ENCODE data around the gene GRIK4.
"Not testable (repeated sequence)": the region's sequence is repeated elsewhere in the genome, so short reads cannot be mapped to it uniquely, and the experiment has no call there.

GRIK4 gene

GRCh38 chr11:120499088-120499487 lies 12.5 kb upstream of the GRIK4 start:
- no peak overlapping the region for H3K4me3 ChIP-seq (ENCODE audit: low read depth, low read length)
- no peak for DNase-seq (ENCODE audit: low read depth, low spot score)
- TF ChIP-seq CTCF (IDR thresholded peaks at IDR 0.05; ENCODE audit: low read depth, low read length): no peak
- in situ Hi-C loops (cut with HindIII; ENCODE audit: low sequenced_read_pairs): no loop called here

GRCh38 chr11:120499859-120500258 lies 11.7 kb upstream of the GRIK4 start:
- in situ Hi-C loops (cut with HindIII; ENCODE audit: low sequenced_read_pairs): no loop called here
- no peak for DNase-seq (ENCODE audit: low read depth, low spot score)
- no peak overlapping the region for H3K4me3 ChIP-seq (ENCODE audit: low read depth, low read length)
- no peak for TF ChIP-seq CTCF (IDR thresholded peaks at IDR 0.05; ENCODE audit: low read depth, low read length)

GRCh38 chr11:120500414-120501071 lies 11.0 kb upstream of the GRIK4 start:
- in situ Hi-C loops (cut with HindIII; ENCODE audit: low sequenced_read_pairs): no loop called here
- H3K4me3 ChIP-seq (ENCODE audit: low read depth, low read length): no peak overlapping the region
- no peak for DNase-seq (ENCODE audit: low read depth, low spot score)
- TF ChIP-seq CTCF (IDR thresholded peaks at IDR 0.05; ENCODE audit: low read depth, low read length): no peak

- TF ChIP-seq CTCF (IDR thresholded peaks at IDR 0.05; ENCODE audit: low read depth, low read length): no peak
- in situ Hi-C loops (cut with HindIII; ENCODE audit: low sequenced_read_pairs): no loop called here
- H3K4me3 ChIP-seq (ENCODE audit: low read depth, low read length): no peak overlapping the region
- DNase-seq (ENCODE audit: low read depth, low spot score): no peak
Measured at GRCh38 chr11:120501440-120501839, 10.1 kb upstream of the GRIK4 start.

- DNase-seq (ENCODE audit: low read depth, low spot score): no peak
Measured at GRCh38 chr11:120501976-120502755, 9.4 kb upstream of the GRIK4 start.

GRCh38 chr11:120503529-120503928 lies 8.0 kb upstream of the GRIK4 start:
- DNase-seq (ENCODE audit: low read depth, low spot score); in situ Hi-C loops (cut with HindIII; ENCODE audit: low sequenced_read_pairs); H3K4me3 ChIP-seq (ENCODE audit: low read depth, low read length): not testable (repeated sequence)

More at GRCh38 chr11:120501976-120502755, 9.4 kb upstream of the GRIK4 start:
- in situ Hi-C loops (cut with HindIII; ENCODE audit: low sequenced_read_pairs): no loop called here
- no peak for TF ChIP-seq CTCF (IDR thresholded peaks at IDR 0.05; ENCODE audit: low read depth, low read length)
- H3K4me3 ChIP-seq (ENCODE audit: low read depth, low read length): no peak overlapping the region

GRCh38 chr11:120505801-120506425 lies 5.6 kb upstream of the GRIK4 start:
- DNase-seq (ENCODE audit: low read depth, low spot score): no peak
- no peak overlapping the region for H3K4me3 ChIP-seq (ENCODE audit: low read depth, low read length)
- no peak for TF ChIP-seq CTCF (IDR thresholded peaks at IDR 0.05; ENCODE audit: low read depth, low read length)
- in situ Hi-C loops (cut with HindIII; ENCODE audit: low sequenced_read_pairs): no loop called here

All from astrocyte of the spinal cord (primary cell).